CD4-positive, alpha-beta T cell (primary cell): Measurements from ENCODE around the gene NLE1. TPM values are rescaled to one million over a fixed set of nuclear protein-coding genes. Genes with fewer than 3 reads are reported as not detected.

Experiments used
- ATAC-seq: fragments of 200-7000 bp; cut with Tn5 transposase; one replicate; pipeline ENCODE4 v1.10.0; 2022; ENCODE audit warnings: mild to moderate bottlenecking; ENCODE audit not compliant: poor library complexity
- CTCF ChIA-PET: fragments of 350-600 bp; sonication (Branson Sonifier 250); formaldehyde crosslinking; loops from one replicate; lab custom pipeline; 2021; ENCODE audit warnings: antibody characterized with exemption, inconsistent platforms; lab: Charles Lee
- POLR2A ChIA-PET: fragments of 350-600 bp; sonication (Branson Sonifier 250); formaldehyde crosslinking; loops from one replicate; lab custom pipeline; 2021; ENCODE audit warnings: antibody characterized with exemption, inconsistent platforms; lab: Charles Lee
- DNase-seq, 14 experiments: peaks; one replicate each; pipeline ENCODE4 v3.0.0-alpha.2; 2013 to 2020; ENCODE audit warnings: mixed read lengths in 2 of 14
- H3K27ac ChIP-seq, 2 donors: one replicate each; pipeline versions ENCODE4 v1.5.1 to v1.7.0; 2013; ENCODE audit warnings: low read length in 2 of 2, low read depth in 1 of 2, mild to moderate bottlenecking in 1 of 2
- H3K27me3 ChIP-seq, 2 experiments: 1 replicate in 1 of 2; 2 replicates in 1 of 2; pipeline versions ENCODE4 v1.6.1 to v1.7.0; 2013; ENCODE audit warnings: low read length in 2 of 2, control low read depth in 1 of 2, mild to moderate bottlenecking in 1 of 2, moderate library complexity in 1 of 2; ENCODE audit not compliant: insufficient read depth in 2 of 2, control insufficient read depth in 1 of 2
- H3K36me3 ChIP-seq: one replicate; pipeline ENCODE4 v1.6.1; 2013; ENCODE audit warnings: low read length, control low read depth; ENCODE audit not compliant: insufficient read depth
- H3K4me1 ChIP-seq: one replicate; pipeline ENCODE4 v1.6.1; 2013; ENCODE audit warnings: low read length, control low read depth; ENCODE audit not compliant: insufficient read depth
- H3K4me3 ChIP-seq: one replicate; pipeline ENCODE4 v1.5.1; 2013; ENCODE audit warnings: mild to moderate bottlenecking, low read length, moderate library complexity
- H3K9me3 ChIP-seq, 2 experiments: 1 replicate in 1 of 2; 2 replicates in 1 of 2; pipeline versions ENCODE4 v1.6.1 to v1.7.0; 2013; ENCODE audit warnings: low read length in 2 of 2, mild to moderate bottlenecking in 2 of 2, control low read depth in 1 of 2, moderate library complexity in 1 of 2; ENCODE audit not compliant: control insufficient read depth in 1 of 2, insufficient read depth in 1 of 2
- H3K27ac Mint-ChIP-seq: one replicate; pipeline ENCODE4 v1.8.0; 2020; ENCODE audit warnings: mixed read lengths
- H3K27me3 Mint-ChIP-seq: one replicate; pipeline ENCODE4 v1.8.0; 2021; ENCODE audit warnings: mixed read lengths
- H3K36me3 Mint-ChIP-seq: one replicate; pipeline ENCODE4 v1.8.0; 2021; ENCODE audit warnings: low read depth, mixed read lengths
- H3K4me1 Mint-ChIP-seq: one replicate; pipeline ENCODE4 v1.8.0; 2021; ENCODE audit warnings: low read depth, mixed read lengths
- H3K4me3 Mint-ChIP-seq: one replicate; pipeline ENCODE4 v1.8.0; 2020; ENCODE audit warnings: mild to moderate bottlenecking, mixed read lengths
- H3K9me3 Mint-ChIP-seq: one replicate; pipeline ENCODE4 v1.8.0; 2020; ENCODE audit warnings: mixed read lengths
- intact Hi-C, 2 experiments: fragments of 100-400 bp; cut with DNase I in 1 of 2; cut with micrococcal nuclease in 1 of 2; formaldehyde crosslinking; loops; one replicate each; pipeline versions ENCODE4 v1.15.1 to v1.9.0; 2023 to 2025; cut with DNase I, micrococcal nuclease
- total RNA-seq, 174 experiments: library from RNA in 2 of 174; stranded (reverse) in 2 of 174; gene quantifications; one replicate each; pipeline ENCODE4 v1.2.3 and lab custom pipeline; 2021 to 2026
- TF ChIP-seq, protein P1 (sequence below): fragments of 200-600 bp; IDR thresholded peaks from one replicate; pipeline ENCODE4 v1.8.0; 2022; ENCODE audit warnings: antibody characterized with exemption, mild to moderate bottlenecking

Gene NLE1
- total RNA-seq, 2 experiments from 2014 or later, result 8.9 to 9.5 TPM

DNA sequence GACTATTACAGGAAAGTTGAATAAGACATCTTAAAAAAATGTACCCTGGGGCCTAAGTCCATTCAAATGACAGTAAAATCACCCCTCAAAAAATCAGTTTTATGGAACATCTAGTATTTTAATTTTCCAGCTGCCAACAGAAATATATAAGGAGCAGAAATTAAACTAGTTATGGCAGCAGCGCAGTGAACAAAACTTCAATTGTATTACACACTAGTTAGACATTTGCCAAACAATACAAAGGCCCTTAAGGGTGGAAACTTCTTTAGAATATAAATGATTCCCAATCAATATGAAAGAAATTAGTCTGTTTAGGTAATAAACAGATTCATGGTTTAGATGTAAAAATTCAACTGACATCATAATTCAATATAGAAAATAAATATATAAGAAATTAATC, 60.5 kb downstream of the NLE1 start:
- ATAC-seq (no peak), DNase-seq (no peak)
- no peak overlapping the region for H3K4me3 Mint-ChIP-seq
- H3K27ac Mint-ChIP-seq, result peak overlapping the region; percentile 79
- H3K36me3 Mint-ChIP-seq, result no peaks in the 10 kb centered on the region
- Histone ChIP-seq H3K4me1 (peaks cover 43% of the 10 kb centered on the region), H3K9me3 (no peaks in the 10 kb centered on the region), H3K27ac (peak overlapping the region in 1 of 2 donors; percentile 46), H3K27me3 (no peaks in the 10 kb centered on the region), H3K36me3 (no peaks in the 10 kb centered on the region), H3K4me3 (no peak overlapping the region)
- POLR2A ChIA-PET, result interaction anchor here (0.7 to 3.1 kb wide), 7 partner anchors 8 to 86 kb away, joined by 3 to 17 read pairs (median 5); partner anchors contain the start of genes RAD51D and RFFL
- TF ChIP-seq, protein P1, sequence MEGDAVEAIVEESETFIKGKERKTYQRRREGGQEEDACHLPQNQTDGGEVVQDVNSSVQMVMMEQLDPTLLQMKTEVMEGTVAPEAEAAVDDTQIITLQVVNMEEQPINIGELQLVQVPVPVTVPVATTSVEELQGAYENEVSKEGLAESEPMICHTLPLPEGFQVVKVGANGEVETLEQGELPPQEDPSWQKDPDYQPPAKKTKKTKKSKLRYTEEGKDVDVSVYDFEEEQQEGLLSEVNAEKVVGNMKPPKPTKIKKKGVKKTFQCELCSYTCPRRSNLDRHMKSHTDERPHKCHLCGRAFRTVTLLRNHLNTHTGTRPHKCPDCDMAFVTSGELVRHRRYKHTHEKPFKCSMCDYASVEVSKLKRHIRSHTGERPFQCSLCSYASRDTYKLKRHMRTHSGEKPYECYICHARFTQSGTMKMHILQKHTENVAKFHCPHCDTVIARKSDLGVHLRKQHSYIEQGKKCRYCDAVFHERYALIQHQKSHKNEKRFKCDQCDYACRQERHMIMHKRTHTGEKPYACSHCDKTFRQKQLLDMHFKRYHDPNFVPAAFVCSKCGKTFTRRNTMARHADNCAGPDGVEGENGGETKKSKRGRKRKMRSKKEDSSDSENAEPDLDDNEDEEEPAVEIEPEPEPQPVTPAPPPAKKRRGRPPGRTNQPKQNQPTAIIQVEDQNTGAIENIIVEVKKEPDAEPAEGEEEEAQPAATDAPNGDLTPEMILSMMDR, result no peak
- H3K27me3 Mint-ChIP-seq, result no peaks in the 10 kb centered on the region
- peaks cover 78% of the 10 kb centered on the region for H3K4me1 Mint-ChIP-seq
- H3K9me3 Mint-ChIP-seq, result no peaks in the 10 kb centered on the region
- intact Hi-C loops, result loop anchor here in 1 of 2 experiments (1.0 kb wide), 1 partner anchor 8 kb away; no protein-coding TSS in a partner anchor
- CTCF ChIA-PET, result interaction anchor here (1.2 to 1.8 kb wide), 2 partner anchors 9 to 18 kb away, joined by 3 to 9 read pairs; partner anchors contain the start of gene RFFL

DNA sequence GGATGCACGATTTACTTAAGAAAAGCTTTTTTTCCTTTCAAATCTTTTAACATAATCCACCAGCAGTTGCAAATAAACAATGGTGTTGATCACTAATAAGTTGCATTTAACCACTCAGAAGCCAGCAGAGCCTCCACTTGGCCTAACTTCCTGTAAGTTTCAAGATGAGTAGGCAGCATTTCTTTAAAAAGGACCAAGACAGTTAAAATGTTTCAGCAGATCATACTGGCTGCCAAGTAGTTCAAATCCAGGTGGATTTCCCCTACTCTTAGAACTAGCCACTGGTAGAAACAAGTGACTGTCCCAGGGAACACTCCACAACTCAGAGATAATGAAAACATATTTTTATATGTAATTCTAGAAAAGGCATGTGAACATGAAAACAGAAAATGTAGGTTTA, 61.6 kb downstream of the NLE1 start:
- no peaks in the 10 kb centered on the region for H3K36me3 ChIP-seq

DNA sequence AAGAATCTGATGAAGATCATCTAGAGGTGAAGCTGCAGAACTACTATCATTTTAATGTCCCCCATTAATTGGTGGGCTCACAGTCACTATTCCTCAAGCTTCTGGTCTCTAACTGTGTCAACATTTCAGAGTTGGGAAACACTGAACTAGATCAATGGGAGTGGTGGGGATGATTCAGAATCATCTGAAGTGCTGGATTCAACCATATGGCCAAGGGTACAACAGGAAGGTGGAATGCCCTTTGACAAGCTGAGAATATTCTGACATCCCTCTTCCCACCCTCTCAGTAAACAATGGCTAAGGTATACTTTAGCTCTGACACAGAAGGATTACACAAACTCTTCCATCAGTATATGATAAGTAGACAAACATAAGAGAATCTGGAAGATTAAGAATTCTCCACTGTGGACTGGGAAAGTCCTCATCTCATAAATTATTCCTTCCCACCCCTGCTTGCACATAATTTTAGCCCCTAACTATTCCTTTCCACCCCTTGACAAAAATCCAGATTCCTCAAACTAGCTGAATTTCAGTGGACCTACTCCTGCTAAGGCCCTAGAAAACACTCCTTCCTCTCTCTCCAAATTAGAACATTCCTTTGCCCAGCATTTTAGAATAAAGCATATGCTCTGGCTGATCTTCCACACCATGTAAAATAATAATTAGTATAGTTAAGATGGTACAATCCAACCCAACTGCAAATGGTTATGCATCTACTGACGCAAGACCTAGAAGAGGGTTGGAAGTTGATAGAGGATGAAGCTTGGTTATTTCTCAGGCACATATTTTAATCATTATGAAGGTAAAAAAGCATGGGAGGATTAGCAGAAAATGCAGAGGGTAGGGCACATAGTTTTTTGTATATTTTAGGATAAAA, 62.3 kb downstream of the NLE1 start:
- Histone ChIP-seq H3K4me1 (peaks cover 38% of the 10 kb centered on the region), H3K27ac (no peak overlapping the region), H3K9me3 (no peaks in the 10 kb centered on the region), H3K36me3 (no peaks in the 10 kb centered on the region), H3K4me3 (no peak overlapping the region), H3K27me3 (no peaks in the 10 kb centered on the region)
- TF ChIP-seq, protein P1, result no peak
- H3K4me3 Mint-ChIP-seq, result no peak overlapping the region
- H3K27me3 Mint-ChIP-seq, result no peaks in the 10 kb centered on the region
- H3K36me3 Mint-ChIP-seq, result no peaks in the 10 kb centered on the region
- POLR2A ChIA-PET, result interaction anchor here (0.6 kb wide), 1 partner anchor 18 kb away, joined by 3 read pairs; no protein-coding TSS in a partner anchor
- H3K9me3 Mint-ChIP-seq, result no peaks in the 10 kb centered on the region
- CTCF ChIA-PET, result interaction anchor here (1.3 to 1.7 kb wide), 3 partner anchors 9 to 16 kb away, joined by 3 to 4 read pairs (median 4); no protein-coding TSS in a partner anchor
- DNase-seq, result no peak
- peak overlapping the region; percentile 1 for H3K27ac Mint-ChIP-seq
- H3K4me1 Mint-ChIP-seq, result peaks cover 71% of the 10 kb centered on the region
- intact Hi-C loops, result no loop called here
- ATAC-seq, result no peak

More for the DNA sequence above, 61.6 kb downstream of the NLE1 start:
- intact Hi-C loops, result no loop called here
- peaks cover 71% of the 10 kb centered on the region for H3K4me1 Mint-ChIP-seq
- DNase-seq (peak in 1 of 14 experiments; percentile 33), ATAC-seq (no peak)
- POLR2A ChIA-PET, result interaction anchor here (3.1 kb wide), 1 partner anchor 16 kb away, joined by 17 read pairs; the partner anchor contains the start of gene RFFL
- no peaks in the 10 kb centered on the region for H3K9me3 Mint-ChIP-seq
- CTCF ChIA-PET, result interaction anchor here (1.3 to 1.7 kb wide), 3 partner anchors 10 to 16 kb away, joined by 3 to 4 read pairs (median 4); no protein-coding TSS in a partner anchor
- TF ChIP-seq, protein P1, result no peak
- Histone ChIP-seq H3K27ac (no peak overlapping the region), H3K9me3 (no peaks in the 10 kb centered on the region), H3K4me3 (no peak overlapping the region), H3K4me1 (peaks cover 38% of the 10 kb centered on the region), H3K27me3 (no peaks in the 10 kb centered on the region)
- H3K4me3 Mint-ChIP-seq, result peak overlapping the region; percentile 6
- H3K36me3 Mint-ChIP-seq, result no peaks in the 10 kb centered on the region
- H3K27ac Mint-ChIP-seq, result peak overlapping the region; percentile 1
- H3K27me3 Mint-ChIP-seq, result no peaks in the 10 kb centered on the region

Other genes starting within 250 kb of the NLE1 start
- 1 to 10 TPM; 4.6 to 4.9 TPM for gene CCT6B, start 180.8 kb downstream of the NLE1 start, total RNA-seq
- gene ZNF830, start 180.8 kb downstream of the NLE1 start, total RNA-seq, result 10 to 100 TPM; 34.4 to 39.0 TPM
- 10 to 100 TPM; 44.6 to 49.1 TPM for gene LIG3, start 161.8 kb downstream of the NLE1 start, total RNA-seq
- 10 to 100 TPM; 57.8 to 66.1 TPM for gene RFFL, start 78.6 kb downstream of the NLE1 start, total RNA-seq
- gene RAD51D, start 22.4 kb downstream of the NLE1 start, total RNA-seq, result 1 to 10 TPM; 6.2 to 8.6 TPM
- gene FNDC8, start 20.7 kb downstream of the NLE1 start, total RNA-seq, result not detected
- under 1 TPM; 0.11 to 0.20 TPM for gene UNC45B, start 5.5 kb upstream of the NLE1 start, total RNA-seq
- gene SLC35G3, start 52.1 kb upstream of the NLE1 start, total RNA-seq, result not detected
- gene SLFN5, start 100.8 kb upstream of the NLE1 start, total RNA-seq, result 10 to 100 TPM; 28.5 to 32.7 TPM
- gene SLFN11, start 231.3 kb upstream of the NLE1 start, total RNA-seq, result 10 to 100 TPM; 16.5 to 18.5 TPM